Measurements from ENCODE around the gene PPP1R1A. TPM values are rescaled to one million over a fixed set of nuclear protein-coding genes. Genes with fewer than 3 reads are reported as not detected.

The PPP1R1A gene
- total RNA-seq, 1 experiment from 2014 or later = 110 TPM

DNA sequence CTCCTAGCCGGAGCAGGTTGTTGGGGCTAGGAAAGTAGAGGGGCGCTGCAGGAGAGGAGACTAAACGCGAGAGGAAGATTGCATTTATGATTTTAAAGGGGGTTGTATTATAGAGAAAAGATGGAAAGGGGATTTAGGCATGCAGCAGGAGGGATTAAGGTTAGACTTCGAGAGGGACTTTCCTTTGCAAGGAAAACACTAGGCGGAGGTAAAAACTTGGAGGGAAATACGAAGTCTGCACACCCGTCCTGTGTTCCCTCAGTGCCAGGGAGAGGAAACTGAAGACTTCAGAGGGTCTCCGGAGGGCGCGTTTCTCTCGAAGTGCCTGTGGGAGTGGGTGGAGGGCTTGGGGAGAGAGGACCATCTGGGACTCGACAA, 420 bp upstream of the PPP1R1A start:
- Histone ChIP-seq H3K4me1 (ENCODE audit: insufficient read depth, low read length, poor library complexity, severe bottlenecking) (peaks cover 29% of the 10 kb centered on the region), H3K36me3 (ENCODE audit: insufficient read depth, low read length, poor library complexity, severe bottlenecking) (no peaks in the 10 kb centered on the region), H3K27me3 (replicated peaks; ENCODE audit: insufficient read depth, low read depth, low read length, poor library complexity) (no peaks in the 10 kb centered on the region), H3K4me3 (ENCODE audit: low read depth, low read length, poor library complexity, severe bottlenecking) (peak overlapping the region; percentile 87), H3K27ac (ENCODE audit: low read depth, low read length, poor library complexity, severe bottlenecking) (peak overlapping the region; percentile 62), H3K9me3 (ENCODE audit: low read depth, low read length, poor library complexity, severe bottlenecking) (no peaks in the 10 kb centered on the region)
- intact Hi-C loops (cut with micrococcal nuclease; ENCODE audit: unreplicated experiment) = no loop called here
- BruUV-seq (replicated peaks) = no TSS peak
- ChIA-PET POLR2A (ENCODE audit: low non-redundant PET) (no interaction called here), CTCF (no interaction called here)
- DNase-seq (ENCODE audit: low spot score) = no peak
- TF ChIP-seq, protein P1, sequence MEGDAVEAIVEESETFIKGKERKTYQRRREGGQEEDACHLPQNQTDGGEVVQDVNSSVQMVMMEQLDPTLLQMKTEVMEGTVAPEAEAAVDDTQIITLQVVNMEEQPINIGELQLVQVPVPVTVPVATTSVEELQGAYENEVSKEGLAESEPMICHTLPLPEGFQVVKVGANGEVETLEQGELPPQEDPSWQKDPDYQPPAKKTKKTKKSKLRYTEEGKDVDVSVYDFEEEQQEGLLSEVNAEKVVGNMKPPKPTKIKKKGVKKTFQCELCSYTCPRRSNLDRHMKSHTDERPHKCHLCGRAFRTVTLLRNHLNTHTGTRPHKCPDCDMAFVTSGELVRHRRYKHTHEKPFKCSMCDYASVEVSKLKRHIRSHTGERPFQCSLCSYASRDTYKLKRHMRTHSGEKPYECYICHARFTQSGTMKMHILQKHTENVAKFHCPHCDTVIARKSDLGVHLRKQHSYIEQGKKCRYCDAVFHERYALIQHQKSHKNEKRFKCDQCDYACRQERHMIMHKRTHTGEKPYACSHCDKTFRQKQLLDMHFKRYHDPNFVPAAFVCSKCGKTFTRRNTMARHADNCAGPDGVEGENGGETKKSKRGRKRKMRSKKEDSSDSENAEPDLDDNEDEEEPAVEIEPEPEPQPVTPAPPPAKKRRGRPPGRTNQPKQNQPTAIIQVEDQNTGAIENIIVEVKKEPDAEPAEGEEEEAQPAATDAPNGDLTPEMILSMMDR (conservative IDR thresholded peaks at IDR 0.05; ENCODE audit: low read depth, low read length) = no peak
- TF ChIP-seq EZH2 (IDR thresholded peaks at IDR 0.05; ENCODE audit: borderline replicate concordance, low read depth, low read length, poor library complexity, severe bottlenecking) = no peak

DNA sequence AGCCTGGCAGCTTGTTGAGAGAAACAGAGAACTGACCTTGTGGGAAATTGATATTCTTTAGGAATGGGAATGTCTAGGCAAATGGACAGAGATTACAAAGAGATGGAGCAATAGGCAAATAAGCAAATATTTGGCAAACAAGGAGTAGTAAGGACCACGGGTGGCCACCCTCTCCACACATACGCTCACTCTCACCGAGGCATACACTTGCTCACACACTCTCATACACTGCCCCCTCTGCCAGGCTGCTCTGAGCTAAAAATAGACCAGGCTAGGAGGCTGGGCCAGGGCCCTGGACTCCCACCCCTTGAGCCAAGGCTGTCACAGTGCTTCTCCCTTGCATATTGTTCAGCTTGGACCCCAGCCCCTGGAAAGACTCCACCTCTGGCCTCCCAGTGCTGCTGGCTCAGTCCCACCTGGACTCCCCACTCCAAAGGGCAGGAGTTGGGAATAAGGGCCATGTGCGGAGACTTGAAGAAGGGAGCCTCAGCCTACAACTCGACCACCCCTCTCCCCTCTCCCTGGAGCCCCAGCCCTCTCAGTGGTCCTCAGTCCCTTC, 1.1 kb downstream of the PPP1R1A start:
- Histone ChIP-seq H3K9me3 (ENCODE audit: low read depth, low read length, poor library complexity, severe bottlenecking) (no peaks in the 10 kb centered on the region), H3K36me3 (ENCODE audit: insufficient read depth, low read length, poor library complexity, severe bottlenecking) (peaks cover 12% of the 10 kb centered on the region), H3K27me3 (replicated peaks; ENCODE audit: insufficient read depth, low read depth, low read length, poor library complexity) (no peaks in the 10 kb centered on the region), H3K27ac (ENCODE audit: low read depth, low read length, poor library complexity, severe bottlenecking) (peak overlapping the region; percentile 81), H3K4me1 (ENCODE audit: insufficient read depth, low read length, poor library complexity, severe bottlenecking) (peaks cover 34% of the 10 kb centered on the region), H3K4me3 (ENCODE audit: low read depth, low read length, poor library complexity, severe bottlenecking) (peak overlapping the region; percentile 87)
- intact Hi-C loops (cut with micrococcal nuclease; ENCODE audit: unreplicated experiment) = no loop called here
- ChIA-PET CTCF (no interaction called here), POLR2A (ENCODE audit: low non-redundant PET) (no interaction called here)
- peak; percentile 50 for DNase-seq (ENCODE audit: low spot score)
- BruUV-seq (replicated peaks) = no TSS peak
- TF ChIP-seq, protein P1 (conservative IDR thresholded peaks at IDR 0.05; ENCODE audit: low read depth, low read length) = no peak
- no peak for TF ChIP-seq EZH2 (IDR thresholded peaks at IDR 0.05; ENCODE audit: borderline replicate concordance, low read depth, low read length, poor library complexity, severe bottlenecking)

DNA sequence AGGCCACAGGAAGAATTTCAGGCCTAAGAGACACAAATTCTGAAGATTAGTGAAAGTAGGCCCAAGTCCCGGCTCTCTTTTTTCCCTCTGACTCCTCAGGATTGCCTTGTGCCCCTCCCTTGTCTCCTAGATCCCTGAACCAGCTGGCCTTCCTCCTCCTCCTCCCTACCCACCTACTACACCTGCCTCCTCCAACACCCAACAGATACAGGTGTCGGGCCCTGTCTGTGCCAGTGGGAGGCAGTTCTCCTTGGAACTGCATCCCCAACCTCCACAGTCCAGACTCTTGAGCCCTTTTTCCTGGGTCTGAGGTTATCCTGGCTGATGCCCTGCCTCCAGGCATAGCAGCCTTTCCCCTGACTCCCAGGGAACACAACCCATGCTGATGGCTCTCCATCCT, 1.8 kb downstream of the PPP1R1A start:
- H3K27ac ChIP-seq (ENCODE audit: low read depth, low read length, poor library complexity, severe bottlenecking) = peak overlapping the region; percentile 81
- BruUV-seq (replicated peaks) = no TSS peak
- H3K27me3 ChIP-seq (replicated peaks; ENCODE audit: insufficient read depth, low read depth, low read length, poor library complexity) = no peaks in the 10 kb centered on the region
- H3K9me3 ChIP-seq (ENCODE audit: low read depth, low read length, poor library complexity, severe bottlenecking) = no peaks in the 10 kb centered on the region
- ChIA-PET POLR2A (ENCODE audit: low non-redundant PET) (interaction anchor here (0.6 kb wide), 1 partner anchor 9 kb away, joined by 3 read pairs; no protein-coding TSS in a partner anchor), CTCF (no interaction called here)
- peak overlapping the region; percentile 87 for H3K4me3 ChIP-seq (ENCODE audit: low read depth, low read length, poor library complexity, severe bottlenecking)
- TF ChIP-seq EZH2 (IDR thresholded peaks at IDR 0.05; ENCODE audit: borderline replicate concordance, low read depth, low read length, poor library complexity, severe bottlenecking) = no peak
- TF ChIP-seq, protein P1 (conservative IDR thresholded peaks at IDR 0.05; ENCODE audit: low read depth, low read length) = no peak
- intact Hi-C loops (cut with micrococcal nuclease; ENCODE audit: unreplicated experiment) = no loop called here
- peaks cover 35% of the 10 kb centered on the region for H3K4me1 ChIP-seq (ENCODE audit: insufficient read depth, low read length, poor library complexity, severe bottlenecking)
- peaks cover 17% of the 10 kb centered on the region for H3K36me3 ChIP-seq (ENCODE audit: insufficient read depth, low read length, poor library complexity, severe bottlenecking)
- DNase-seq (ENCODE audit: low spot score) = no peak
